Left lung (tissue), 10 donors: ENCODE results near the gene FSTL5. TPM values are rescaled to one million over a fixed set of nuclear protein-coding genes. Genes with fewer than 3 reads are reported as not detected.

Source experiments
- ATAC-seq: fragments of 200-7000 bp; cut with Tn5 transposase; one replicate; pipeline ENCODE4 v1.9.1; 2020; ENCODE audit warnings: moderate library complexity
- DNase-seq, 4 donors: peaks; one replicate each; pipeline ENCODE4 v3.0.0-alpha.2; 2013 to 2020
- H3K27ac ChIP-seq, 2 donors: fragments of 200-600 bp; sonication (generic) in 1 of 2; one replicate each; pipeline versions ENCODE4 v1.5.0 to v1.8.0; 2020 to 2021
- H3K27me3 ChIP-seq, 2 donors: fragments of 200-600 bp; sonication (generic) in 1 of 2; one replicate each; pipeline versions ENCODE4 v1.5.0 to v1.8.0; 2020 to 2021
- H3K36me3 ChIP-seq, 2 donors: fragments of 200-600 bp; sonication (generic) in 1 of 2; one replicate each; pipeline versions ENCODE4 v1.5.0 to v1.8.0; 2020 to 2021
- H3K4me1 ChIP-seq, 2 donors: fragments of 200-600 bp; one replicate each; pipeline ENCODE4 v1.8.0; 2021
- H3K4me3 ChIP-seq, 2 donors: fragments of 200-600 bp; sonication (generic) in 1 of 2; one replicate each; pipeline versions ENCODE4 v1.5.0 to v1.8.0; 2020 to 2021; ENCODE audit warnings: mild to moderate bottlenecking in 1 of 2
- H3K9me3 ChIP-seq, 2 donors: fragments of 200-600 bp; sonication (generic) in 1 of 2; one replicate each; pipeline versions ENCODE4 v1.5.0 to v1.8.0; 2020 to 2021
- CTCF ChIP-seq, 2 donors: fragments of 200-600 bp; sonication (generic) in 1 of 2; IDR thresholded peaks; one replicate each; pipeline versions ENCODE4 v1.5.0 to v1.8.0; 2021; ENCODE audit warnings: antibody characterized with exemption in 2 of 2
- intact Hi-C, 2 donors: fragments of 100-400 bp; cut with DNase I; formaldehyde crosslinking; loops; one replicate each; pipeline versions ENCODE4 v1.11.2 to v1.14.2; 2022
- polyA plus RNA-seq, 6 donors: library from polyadenylated mRNA; unstranded; fragments of 120-200 nt; gene quantifications; one replicate each; pipeline ENCODE4 v1.2.1, GENCODE V29; 2013; ENCODE audit not compliant: insufficient read length in 6 of 6
- total RNA-seq, 2 donors: library from RNA; stranded (reverse); fragmentation: NEBNext Ultra II Directional; extraction: Animal tissue kit (Norgen Biotek cat#: 25700); gene quantifications; one replicate each; pipeline ENCODE4 v1.2.1, GENCODE V29; 2021
- donor health status: DM: no; HTN: yes; CAD: no.
- donor health status: DM: no; HTN: no; CAD: no.

Gene FSTL5
- total and polyA plus RNA-seq, 8 donors = 0.14 to 0.60 (median 0.31) TPM; not detected in 2

- no peak for DNase-seq
- Histone ChIP-seq H3K36me3 (no peaks in the 10 kb centered on the region), H3K27ac (no peak overlapping the region), H3K4me1 (no peaks in the 10 kb centered on the region), H3K4me3 (no peak overlapping the region), H3K9me3 (peaks cover 0 to 4% of the 10 kb centered on the region in 2 donors), H3K27me3 (no peaks in the 10 kb centered on the region)
- ATAC-seq = no peak
- no peak for TF ChIP-seq CTCF (IDR thresholded peaks at IDR 0.05)
- intact Hi-C loops = no loop called here
Observed at GRCh38 chr4:161345741-161346140, 818.1 kb downstream of the FSTL5 start.

GRCh38 chr4:161343569-161343950 is 820.2 kb downstream of the FSTL5 start:
- H3K4me1 ChIP-seq = no peaks in the 10 kb centered on the region
- intact Hi-C loops = no loop called here
- DNase-seq (no peak), ATAC-seq (no peak)
- no peak overlapping the region for H3K4me3 ChIP-seq
- TF ChIP-seq CTCF (IDR thresholded peaks at IDR 0.05) = no peak
- H3K36me3 ChIP-seq = no peaks in the 10 kb centered on the region
- H3K27ac ChIP-seq = no peak overlapping the region
- H3K9me3 ChIP-seq = peaks cover 0 to 4% of the 10 kb centered on the region in 2 donors
- H3K27me3 ChIP-seq = no peaks in the 10 kb centered on the region

GRCh38 chr4:161342881-161343568 is 820.8 kb downstream of the FSTL5 start:
- Histone ChIP-seq H3K9me3 (peaks cover 0 to 1% of the 10 kb centered on the region in 2 donors), H3K36me3 (no peaks in the 10 kb centered on the region), H3K27me3 (no peaks in the 10 kb centered on the region), H3K27ac (no peak overlapping the region), H3K4me1 (no peaks in the 10 kb centered on the region), H3K4me3 (no peak overlapping the region)
- intact Hi-C loops = no loop called here
- no peak for DNase-seq
- TF ChIP-seq CTCF (IDR thresholded peaks at IDR 0.05) = no peak
- ATAC-seq = no peak

- no peak for TF ChIP-seq CTCF (IDR thresholded peaks at IDR 0.05)
- Histone ChIP-seq H3K27me3 (no peaks in the 10 kb centered on the region), H3K27ac (no peak overlapping the region), H3K4me1 (no peaks in the 10 kb centered on the region), H3K36me3 (no peaks in the 10 kb centered on the region), H3K4me3 (no peak overlapping the region), H3K9me3 (no peaks in the 10 kb centered on the region)
- DNase-seq = no peak
- intact Hi-C loops = no loop called here
- no peak for ATAC-seq
Observed at GRCh38 chr4:161336621-161337020, 827.2 kb downstream of the FSTL5 start.

- no peak for TF ChIP-seq CTCF (IDR thresholded peaks at IDR 0.05)
- H3K27ac ChIP-seq = no peak overlapping the region
- no peaks in the 10 kb centered on the region for H3K36me3 ChIP-seq
- H3K4me1 ChIP-seq = no peaks in the 10 kb centered on the region
- no peak for ATAC-seq
- intact Hi-C loops = no loop called here
- no peak overlapping the region for H3K4me3 ChIP-seq
- no peaks in the 10 kb centered on the region for H3K9me3 ChIP-seq
- H3K27me3 ChIP-seq = no peaks in the 10 kb centered on the region
- peak in 2 of 4 donors; percentile 10 to 29 for DNase-seq
Observed at GRCh38 chr4:161336016-161336530, 827.7 kb downstream of the FSTL5 start.
